ENCODE measurements around the gene SCAP.

SCAP gene

GRCh38 chr3:47429476-47430270, 46.1 kb downstream of the SCAP start:
- no peak for FAIRE-seq

GRCh38 chr3:47428662-47429061, 47.1 kb downstream of the SCAP start:
- FAIRE-seq, result no peak

DNA sequence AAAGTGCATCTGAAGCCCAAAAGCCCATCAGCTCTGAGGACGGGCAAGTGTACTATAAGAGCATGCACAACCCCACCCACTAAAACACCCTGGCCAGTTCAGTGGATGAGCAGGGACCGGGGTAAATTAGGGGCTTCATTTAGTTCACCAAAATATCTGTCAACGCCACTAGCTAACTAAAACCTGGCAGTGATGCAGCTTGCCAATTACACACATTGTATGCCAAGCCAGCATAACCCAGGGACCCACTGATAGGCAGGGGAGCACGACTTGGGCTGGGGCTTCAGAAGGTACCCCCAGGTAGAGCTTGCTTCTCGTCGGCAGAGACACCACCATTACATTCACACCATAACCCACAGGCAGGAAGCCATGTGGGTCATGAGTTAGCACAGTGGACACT, 47.9 kb downstream of the SCAP start:
- no peak for FAIRE-seq

DNA sequence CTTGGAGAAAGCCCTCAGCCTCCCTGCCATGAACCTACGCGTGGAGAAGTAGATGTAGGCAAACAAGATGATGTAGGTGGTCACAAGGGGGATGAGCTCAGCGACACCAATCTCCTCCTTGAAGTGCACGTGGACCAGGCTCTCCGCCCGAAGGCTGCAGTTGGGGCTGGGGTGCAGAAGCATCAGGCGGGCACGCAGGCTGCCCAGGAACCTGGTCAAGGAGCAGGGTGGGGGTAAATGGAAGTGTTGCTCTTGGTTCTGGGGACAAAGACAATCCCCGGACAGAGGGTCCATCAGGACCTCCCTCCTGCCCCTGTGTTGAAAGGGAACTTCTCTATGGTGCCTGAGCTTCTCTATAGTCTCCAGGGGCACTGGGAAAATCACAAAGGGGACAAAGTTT, 49.8 kb downstream of the SCAP start:
- no peak for FAIRE-seq

GRCh38 chr3:47425383-47425778, 50.4 kb downstream of the SCAP start:
- no peak for FAIRE-seq

DNA sequence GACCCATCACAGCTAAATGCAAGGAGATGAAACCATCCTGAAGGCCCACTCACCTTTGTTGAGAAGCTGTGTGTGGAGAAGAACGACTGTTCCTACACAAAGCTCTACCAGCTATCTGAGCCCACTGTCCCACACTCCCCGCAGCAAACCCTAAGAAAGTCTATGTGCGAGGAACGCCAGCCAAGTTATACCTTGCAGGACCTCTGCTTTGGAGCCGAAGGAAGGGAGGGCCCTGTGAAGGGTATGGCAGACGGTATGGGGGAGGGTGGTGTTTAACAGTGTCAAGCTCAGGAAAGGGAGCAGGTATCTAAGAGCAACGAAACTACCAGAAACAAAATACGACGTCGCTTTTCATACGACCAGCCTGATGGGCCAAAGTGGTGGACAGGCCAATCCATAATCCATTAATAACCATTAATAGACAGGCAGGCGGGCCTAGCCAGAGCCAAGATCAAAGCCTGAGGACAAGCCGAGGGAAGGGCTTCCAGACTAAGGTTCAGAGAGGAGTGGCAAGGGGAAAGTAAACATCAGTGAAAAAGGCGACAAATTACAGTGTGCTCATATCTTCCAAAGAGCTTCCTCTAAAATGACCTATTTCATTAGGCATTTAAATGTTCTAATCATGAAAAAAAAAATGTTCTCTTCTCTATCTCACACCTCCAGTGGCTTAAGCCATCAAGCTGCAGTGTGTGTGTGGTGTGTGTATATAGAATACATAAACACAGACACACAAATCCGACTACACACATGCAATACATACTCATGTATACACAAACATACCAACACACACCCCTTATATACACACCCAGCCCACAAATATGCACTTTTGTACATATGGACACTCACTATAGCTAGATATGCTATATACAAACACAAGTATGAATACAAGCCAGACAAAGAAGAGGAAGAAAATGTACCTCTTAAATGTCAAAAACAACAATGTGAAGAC, 51.0 kb downstream of the SCAP start:
- FAIRE-seq, result no peak

DNA sequence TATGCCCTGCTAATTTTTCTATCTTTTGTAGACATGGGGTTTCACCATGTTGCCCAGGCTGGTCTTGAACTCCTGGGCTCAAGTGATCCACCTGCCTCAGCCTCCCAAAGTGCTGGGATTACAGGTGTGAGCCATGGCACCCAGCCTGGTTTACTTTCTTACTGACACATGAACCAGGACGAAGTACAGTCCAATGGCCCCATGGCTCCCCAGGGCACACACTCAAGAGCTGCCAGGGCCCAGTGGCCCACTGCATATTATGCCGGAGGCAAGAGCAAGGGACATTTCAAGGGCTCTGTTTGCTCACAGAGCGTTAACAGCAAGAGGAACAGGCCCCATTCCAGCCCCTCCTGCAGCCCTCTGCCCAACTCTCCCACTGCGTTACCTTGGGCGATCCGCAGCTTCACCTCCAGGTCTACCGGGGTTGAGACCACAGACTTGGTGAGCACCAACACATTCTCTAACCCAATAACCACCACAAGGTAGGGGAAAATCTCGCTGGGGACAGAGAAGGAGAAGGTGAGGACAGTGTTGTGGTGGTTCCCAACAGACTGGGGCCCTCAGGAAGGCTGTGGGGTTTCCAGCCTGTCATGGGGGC, 52.1 kb downstream of the SCAP start:
- no peak for FAIRE-seq

DNA sequence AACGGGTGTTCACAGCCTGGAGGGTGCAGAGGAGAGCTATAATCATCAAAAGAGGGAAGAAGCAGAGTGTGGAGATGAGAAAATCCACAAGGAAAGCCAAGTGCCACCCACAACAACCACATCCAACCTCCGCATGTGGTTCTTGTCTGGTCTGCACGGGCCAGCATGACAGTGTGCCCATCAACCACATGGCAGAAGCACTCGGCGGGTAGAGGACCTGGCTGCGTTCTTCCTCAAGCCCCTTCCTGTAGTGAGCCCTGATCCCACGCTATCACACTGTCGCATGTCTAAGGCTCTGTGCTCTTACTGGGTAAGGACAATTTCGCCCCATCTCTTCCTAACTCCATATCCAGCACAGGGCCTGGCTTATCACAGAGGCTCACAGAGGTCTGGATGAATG, 53.0 kb downstream of the SCAP start:
- no peak for FAIRE-seq

GRCh38 chr3:47421741-47422649, 53.7 kb downstream of the SCAP start:
- no peak for FAIRE-seq

- peak; percentile 86 for FAIRE-seq
Observed at GRCh38 chr3:47420511-47421484, 54.9 kb downstream of the SCAP start.

- FAIRE-seq, result no peak
Observed at GRCh38 chr3:47420044-47420430, 55.7 kb downstream of the SCAP start.

- no peak for FAIRE-seq
Observed at GRCh38 chr3:47419083-47420043, 56.4 kb downstream of the SCAP start.

- FAIRE-seq, result no peak
Observed at GRCh38 chr3:47418167-47419082, 57.3 kb downstream of the SCAP start.

DNA sequence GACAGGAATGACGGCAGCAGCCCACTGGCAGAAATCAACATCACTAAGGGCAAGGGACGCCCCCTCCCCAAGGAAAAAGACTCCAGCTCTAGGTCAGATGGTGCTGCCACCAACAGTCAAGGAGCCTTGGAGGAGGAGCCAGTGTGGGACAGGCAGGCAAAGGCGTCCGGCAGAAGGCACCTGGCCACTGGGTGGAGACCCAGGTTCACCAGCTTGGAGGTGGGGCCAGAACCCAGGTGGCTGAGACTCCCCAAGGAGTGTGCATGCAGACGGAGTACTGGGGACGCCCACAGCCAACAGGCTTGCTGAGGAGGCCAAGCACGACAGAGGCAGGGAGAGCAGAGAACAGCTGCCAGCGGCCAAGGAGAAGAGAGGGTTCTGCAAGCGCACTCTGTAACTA, 59.7 kb downstream of the SCAP start:
- FAIRE-seq, result no peak

DNA sequence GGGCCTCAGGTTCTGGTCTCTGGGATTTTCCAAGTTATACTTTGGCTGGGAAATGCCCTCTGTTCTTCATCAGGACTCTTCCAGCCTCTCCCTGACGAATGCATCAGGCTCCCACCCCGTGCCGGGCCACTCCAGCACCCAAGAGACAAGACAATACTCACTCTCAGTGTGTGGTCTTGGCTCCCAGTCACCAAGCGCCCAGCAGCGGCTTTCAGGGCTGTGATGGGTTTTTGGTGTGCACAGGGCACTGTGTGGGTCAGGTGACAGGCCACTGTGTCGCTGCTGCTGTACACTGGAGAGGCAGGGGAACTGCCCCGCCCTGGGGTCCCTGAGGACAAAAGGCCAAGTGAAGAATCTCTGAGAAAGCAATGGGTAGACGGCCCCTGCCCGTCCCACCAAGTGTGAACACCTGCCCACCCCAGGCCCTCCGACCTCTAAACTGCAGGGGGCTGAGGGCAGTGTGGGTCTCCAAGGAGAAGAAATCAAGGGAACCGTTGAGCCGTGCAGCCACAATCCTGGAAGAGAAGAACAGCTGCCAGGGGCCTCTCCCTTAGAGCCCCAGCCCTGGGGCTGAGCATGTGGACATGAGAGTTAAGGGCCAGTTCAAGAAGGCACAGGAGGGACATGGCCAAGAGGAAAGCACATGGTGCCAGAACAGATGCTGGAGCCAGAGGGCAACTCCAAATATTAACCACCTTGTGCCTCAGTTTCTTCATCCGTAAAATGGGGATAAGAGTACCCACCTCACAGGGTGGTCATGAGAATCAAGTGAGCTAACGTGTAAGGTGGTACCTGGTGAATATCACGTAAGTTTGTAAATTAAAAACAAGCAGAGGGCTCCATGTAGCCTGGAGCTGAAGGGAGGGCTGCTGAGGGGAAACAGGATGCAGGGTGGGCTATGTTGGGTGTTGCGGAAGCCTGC, 60.8 kb downstream of the SCAP start:
- no peak for FAIRE-seq

DNA sequence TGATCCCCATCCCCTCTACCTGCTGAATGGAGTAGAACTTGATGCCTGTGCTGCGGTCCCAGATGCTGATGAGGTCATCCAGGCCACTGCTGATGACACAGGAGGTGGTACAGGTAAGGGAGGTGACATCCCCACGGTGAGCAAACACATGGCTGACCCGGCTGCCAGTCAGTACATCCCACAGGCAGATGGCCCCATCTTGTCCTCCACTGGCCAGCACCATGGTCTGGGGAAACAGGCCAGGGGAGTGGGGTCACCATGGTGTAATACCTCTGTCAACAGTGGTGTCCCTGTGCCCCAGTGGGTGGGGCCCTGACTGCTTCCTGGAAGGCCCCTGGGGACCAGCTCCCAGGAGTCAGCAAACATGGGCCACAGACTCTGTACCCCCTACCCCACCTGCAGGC, 61.6 kb downstream of the SCAP start:
- FAIRE-seq, result no peak

GRCh38 chr3:47413751-47414150, 62.0 kb downstream of the SCAP start:
- no peak for FAIRE-seq

Measured in G401.6 (cell line).